Small intestine (tissue), 7 donors: ENCODE results near the gene ANXA11. TPM values are rescaled to one million over a fixed set of nuclear protein-coding genes. Genes with fewer than 3 reads are reported as not detected.

Experiments
- DNase-seq, 2 donors: peaks; one replicate each; pipeline versions ENCODE4 v3.0.0 to v3.0.0-alpha.2; 2013
- FAIRE-seq: peaks from 2 replicates; lab custom pipeline; 2012; peaks lifted over from hg19 to GRCh38; lab: Jason Lieb, UNC
- H3K27ac ChIP-seq, 3 donors: one replicate each; pipeline ENCODE4 v1.5.1; 2013; ENCODE audit warnings: low read length in 2 of 3, mild to moderate bottlenecking in 2 of 3, control low read depth in 1 of 3, inconsistent platforms in 1 of 3, low read depth in 1 of 3, moderate library complexity in 1 of 3
- H3K27me3 ChIP-seq, 3 donors: one replicate each; pipeline ENCODE4 v1.6.1; 2013; ENCODE audit warnings: low read length in 3 of 3, inconsistent platforms in 1 of 3; ENCODE audit not compliant: control insufficient read depth in 3 of 3, insufficient read depth in 3 of 3
- H3K36me3 ChIP-seq, 3 donors: one replicate each; pipeline ENCODE4 v1.6.1; 2013; ENCODE audit warnings: low read length in 3 of 3, inconsistent platforms in 1 of 3, low read depth in 1 of 3, mild to moderate bottlenecking in 1 of 3, moderate library complexity in 1 of 3; ENCODE audit not compliant: control insufficient read depth in 3 of 3, insufficient read depth in 2 of 3
- H3K4me1 ChIP-seq, 3 donors: one replicate each; pipeline ENCODE4 v1.6.1; 2013; ENCODE audit warnings: low read length in 2 of 3, inconsistent platforms in 1 of 3, low read depth in 1 of 3, mild to moderate bottlenecking in 1 of 3, moderate library complexity in 1 of 3; ENCODE audit not compliant: control insufficient read depth in 3 of 3, insufficient read depth in 2 of 3
- H3K4me3 ChIP-seq, 3 donors: one replicate each; pipeline ENCODE4 v1.5.1; 2013; ENCODE audit warnings: low read length in 3 of 3, control low read depth in 1 of 3, inconsistent platforms in 1 of 3, low read depth in 1 of 3, mild to moderate bottlenecking in 1 of 3, moderate library complexity in 1 of 3
- H3K9me3 ChIP-seq, 2 donors: one replicate each; pipeline ENCODE4 v1.6.1; 2013; ENCODE audit warnings: low read depth in 1 of 2, low read length in 1 of 2; ENCODE audit not compliant: control insufficient read depth in 2 of 2, insufficient read depth in 1 of 2
- WGBS, 3 donors: extraction: QIAGEN DNeasy Blood & Tissue Kit; methylation state at CpG; one replicate each; pipeline ENCODE4 v1.1.7; 2013; 5-methylcytosine and 5-hydroxymethylcytosine counted together
- polyA plus RNA-seq, 4 donors: library from polyadenylated mRNA; stranded (reverse) in 3 of 4; unstranded in 1 of 4; fragments of 200-250 nt in 3 of 4; fragments of 120-200 nt in 1 of 4; gene quantifications; one replicate each; pipeline versions ENCODE4 v1.2.1 to v1.2.3, GENCODE V29; 2013
- donor health status: healthy with polysubstance abuse.
- donor health status: control.
- donor health status: control.
- donor health status: Bipolar disorder and iron deficiency.
- donor health status: healthy.

ANXA11 gene
- polyA plus RNA-seq, 4 donors, result 110 to 363 (median 209) TPM

GRCh38 chr10:80191589-80192270 is 13.6 kb downstream of the ANXA11 start:
- peaks cover 0 to 34% (median 0%) of the 10 kb centered on the region in 3 donors for H3K36me3 ChIP-seq
- H3K4me3 ChIP-seq, result no peak overlapping the region
- H3K27me3 ChIP-seq, result no peaks in the 10 kb centered on the region
- DNase-seq (peak; percentile 63 to 98), FAIRE-seq (no peak)
- H3K4me1 ChIP-seq, result peaks cover 32 to 53% (median 44%) of the 10 kb centered on the region in 3 donors
- peak overlapping the region; percentile 30 to 93 (median 91) for H3K27ac ChIP-seq
- WGBS, 3 donors, result 33 to 61% (median 45%) methylated on average over 16 of the region's 16 CpGs
- H3K9me3 ChIP-seq, result peaks cover 0 to 5% of the 10 kb centered on the region in 2 donors

GRCh38 chr10:80188713-80189112 is 16.6 kb downstream of the ANXA11 start:
- Histone ChIP-seq H3K4me1 (peaks cover 27 to 39% (median 33%) of the 10 kb centered on the region in 3 donors), H3K27me3 (no peaks in the 10 kb centered on the region), H3K27ac (peak overlapping the region in 2 of 3 donors; percentile 50 to 56), H3K4me3 (no peak overlapping the region), H3K36me3 (peaks cover 0 to 29% (median 0%) of the 10 kb centered on the region in 3 donors), H3K9me3 (peaks cover 0 to 5% of the 10 kb centered on the region in 2 donors)
- FAIRE-seq (no peak), DNase-seq (no peak)
- 90 to 94% (median 92%) methylated on average over 9 of the region's 9 CpGs for WGBS, 3 donors

- Histone ChIP-seq H3K4me1 (peaks cover 27 to 39% (median 33%) of the 10 kb centered on the region in 3 donors), H3K27me3 (no peaks in the 10 kb centered on the region), H3K36me3 (peaks cover 0 to 38% (median 0%) of the 10 kb centered on the region in 3 donors), H3K27ac (peak overlapping the region; percentile 58 to 85 (median 80)), H3K9me3 (peaks cover 0 to 5% of the 10 kb centered on the region in 2 donors), H3K4me3 (no peak overlapping the region)
- FAIRE-seq (no peak), DNase-seq (peak; percentile 61 to 74)
- WGBS, 3 donors, result 38 to 55% (median 52%) methylated on average over 16 of the region's 16 CpGs
Measured at GRCh38 chr10:80187465-80188409, 17.6 kb downstream of the ANXA11 start.

GRCh38 chr10:80187060-80187459 is 18.3 kb downstream of the ANXA11 start:
- no peak for FAIRE-seq
- WGBS, 3 donors, result 96 to 100% (median 97%) methylated on average over 2 of the region's 2 CpGs
- Histone ChIP-seq H3K36me3 (peaks cover 0 to 38% (median 3%) of the 10 kb centered on the region in 3 donors), H3K4me1 (peaks cover 26 to 39% (median 31%) of the 10 kb centered on the region in 3 donors), H3K27me3 (no peaks in the 10 kb centered on the region), H3K27ac (peak overlapping the region in 2 of 3 donors; percentile 80 to 85), H3K9me3 (peaks cover 0 to 5% of the 10 kb centered on the region in 2 donors), H3K4me3 (no peak overlapping the region)
- DNase-seq, result no peak

GRCh38 chr10:80186364-80187012 is 18.8 kb downstream of the ANXA11 start:
- 70 to 87% (median 84%) methylated on average over 13 of the region's 13 CpGs for WGBS, 3 donors
- Histone ChIP-seq H3K9me3 (no peaks in the 10 kb centered on the region), H3K4me1 (peaks cover 23 to 35% (median 26%) of the 10 kb centered on the region in 3 donors), H3K36me3 (peaks cover 0 to 32% (median 3%) of the 10 kb centered on the region in 3 donors), H3K27ac (peak overlapping the region in 2 of 3 donors; percentile 13 to 80), H3K4me3 (no peak overlapping the region), H3K27me3 (no peaks in the 10 kb centered on the region)
- DNase-seq (no peak), FAIRE-seq (no peak)

- Histone ChIP-seq H3K27ac (peak overlapping the region in 1 of 3 donors; percentile 80), H3K4me1 (peaks cover 21 to 35% (median 23%) of the 10 kb centered on the region in 3 donors), H3K4me3 (no peak overlapping the region), H3K36me3 (peaks cover 0 to 35% (median 3%) of the 10 kb centered on the region in 3 donors), H3K9me3 (no peaks in the 10 kb centered on the region), H3K27me3 (no peaks in the 10 kb centered on the region)
- WGBS, 3 donors, result 77 to 86% (median 82%) methylated on average over 5 of the region's 5 CpGs
- FAIRE-seq (no peak), DNase-seq (no peak)
Measured at GRCh38 chr10:80185578-80186299, 19.6 kb downstream of the ANXA11 start.

- H3K4me3 ChIP-seq, result no peak overlapping the region
- peaks cover 0 to 44% (median 3%) of the 10 kb centered on the region in 3 donors for H3K36me3 ChIP-seq
- WGBS, 3 donors, result 67 to 69% (median 68%) methylated on average over 4 of the region's 4 CpGs
- no peak overlapping the region for H3K27ac ChIP-seq
- H3K4me1 ChIP-seq, result peaks cover 17 to 27% (median 18%) of the 10 kb centered on the region in 3 donors
- H3K9me3 ChIP-seq, result no peaks in the 10 kb centered on the region
- no peak for FAIRE-seq
- no peaks in the 10 kb centered on the region for H3K27me3 ChIP-seq
- DNase-seq, result no peak
Measured at GRCh38 chr10:80184291-80184690, 21.0 kb downstream of the ANXA11 start.
